Left cardiac atrium (tissue), 4 donors: Measurements from ENCODE around the gene GRIN3B. TPM values are rescaled to one million over a fixed set of nuclear protein-coding genes. Genes with fewer than 3 reads are reported as not detected.

Experiments used
- ATAC-seq, 2 donors: fragments of 200-7000 bp; cut with Tn5 transposase; one replicate each; pipeline ENCODE4 v1.9.1; 2020; ENCODE audit warnings: mild to moderate bottlenecking in 2 of 2, moderate library complexity in 2 of 2
- DNase-seq: peaks from one replicate; pipeline ENCODE4 v3.0.0-alpha.2; 2020
- intact Hi-C, 2 donors: fragments of 100-400 bp; cut with DNase I; formaldehyde crosslinking; loops; one replicate each; pipeline versions ENCODE4 v1.14.1 to v1.15.1; 2022 to 2023
- total RNA-seq, 2 donors: library from RNA; stranded (reverse); fragmentation: NEBNext Ultra II Directional; extraction: Animal tissue kit (Norgen Biotek cat#: 25700); gene quantifications; one replicate each; pipeline ENCODE4 v1.2.1, GENCODE V29; 2021
- donor health status: DM: no; HTN: yes; CAD: no.
- donor health status: DM: no; HTN: yes; CAD: no; lungs with severe emphysema.
- donor health status: DM: yes; HTN: yes; CAD: no.
- donor health status: Dilated cardiomyopathy.

The GRIN3B gene
- total RNA-seq, 2 donors from 2014 or later = 0.06 TPM; not detected in 1

- ATAC-seq (no peak), DNase-seq (no peak)
- intact Hi-C loops = no loop called here
Measured at GRCh38 chr19:962683-963400, 37.4 kb upstream of the GRIN3B start.

- intact Hi-C loops = no loop called here
- ATAC-seq (no peak), DNase-seq (no peak)
Measured at GRCh38 chr19:963486-963951, 36.7 kb upstream of the GRIN3B start.

DNA sequence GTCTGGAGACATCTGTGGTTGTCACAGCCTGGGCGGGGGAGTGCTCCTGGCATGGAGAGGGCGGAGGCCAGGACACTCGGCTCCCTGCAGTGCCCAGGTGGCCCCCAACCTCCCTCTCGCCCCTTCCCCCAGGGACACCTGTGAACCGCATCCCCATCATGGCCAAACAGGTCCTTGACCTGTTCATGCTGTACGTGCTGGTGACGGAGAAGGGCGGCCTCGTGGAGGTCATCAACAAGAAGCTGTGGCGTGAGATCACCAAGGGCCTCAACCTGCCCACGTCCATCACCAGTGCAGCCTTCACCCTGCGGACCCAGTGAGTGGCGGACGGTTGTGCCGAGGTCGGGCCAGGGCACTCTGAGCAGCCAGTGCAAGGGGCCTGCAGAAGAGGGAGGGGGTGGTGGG, 36.1 kb upstream of the GRIN3B start:
- ATAC-seq (no peak), DNase-seq (no peak)
- intact Hi-C loops = no loop called here

GRCh38 chr19:964761-965694, 35.2 kb upstream of the GRIN3B start:
- intact Hi-C loops = no loop called here
- no peak for ATAC-seq
- DNase-seq = no peak

- intact Hi-C loops = no loop called here
- no peak for ATAC-seq
- DNase-seq = no peak
Measured at GRCh38 chr19:966485-967088, 33.6 kb upstream of the GRIN3B start.

- intact Hi-C loops = no loop called here
- no peak for DNase-seq
- no peak for ATAC-seq
Measured at GRCh38 chr19:970695-971094, 29.5 kb upstream of the GRIN3B start.

- intact Hi-C loops = no loop called here
- no peak for DNase-seq
- ATAC-seq = no peak
Measured at GRCh38 chr19:971795-972194, 28.4 kb upstream of the GRIN3B start.

GRCh38 chr19:972281-972680, 27.9 kb upstream of the GRIN3B start:
- no peak for ATAC-seq
- no peak for DNase-seq
- intact Hi-C loops = no loop called here

- intact Hi-C loops = no loop called here
- no peak for ATAC-seq
- no peak for DNase-seq
Measured at GRCh38 chr19:973726-974563, 26.3 kb upstream of the GRIN3B start.

DNA sequence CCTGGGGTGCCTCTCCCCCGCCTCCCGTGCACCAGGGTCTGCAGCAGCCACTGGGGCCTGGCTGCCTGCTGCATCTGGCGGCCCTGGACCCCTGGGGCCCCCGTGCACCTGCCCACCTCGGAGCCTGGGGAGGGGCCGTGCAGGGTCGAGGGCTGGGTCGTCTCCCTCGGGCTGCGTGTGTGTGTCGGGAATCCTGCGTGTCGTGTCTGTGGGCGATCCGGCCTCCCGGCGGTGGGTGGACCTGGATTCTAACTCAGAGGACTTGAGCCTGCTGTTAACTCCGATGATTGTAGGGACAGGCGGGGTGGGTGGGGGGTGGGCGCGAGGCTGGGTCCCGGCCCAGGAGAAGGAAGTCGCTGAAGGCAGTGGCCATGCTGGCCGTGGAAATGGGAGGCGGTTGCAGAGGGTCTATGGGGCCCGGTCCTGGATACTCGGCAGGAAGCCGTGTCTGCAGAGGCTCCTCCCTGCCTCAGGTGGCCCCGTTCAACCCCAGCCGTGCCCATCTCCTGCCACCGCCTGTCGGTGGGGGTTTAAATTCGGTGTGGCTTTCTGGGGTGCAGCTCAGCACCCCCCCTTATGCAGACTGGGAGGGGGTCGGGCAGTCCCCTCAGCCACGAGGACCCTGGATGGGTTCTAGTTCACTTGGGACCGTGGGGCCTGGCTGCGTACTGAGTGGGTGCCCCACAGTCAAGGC, 25.5 kb upstream of the GRIN3B start:
- ATAC-seq (no peak), DNase-seq (no peak)
- intact Hi-C loops = no loop called here

DNA sequence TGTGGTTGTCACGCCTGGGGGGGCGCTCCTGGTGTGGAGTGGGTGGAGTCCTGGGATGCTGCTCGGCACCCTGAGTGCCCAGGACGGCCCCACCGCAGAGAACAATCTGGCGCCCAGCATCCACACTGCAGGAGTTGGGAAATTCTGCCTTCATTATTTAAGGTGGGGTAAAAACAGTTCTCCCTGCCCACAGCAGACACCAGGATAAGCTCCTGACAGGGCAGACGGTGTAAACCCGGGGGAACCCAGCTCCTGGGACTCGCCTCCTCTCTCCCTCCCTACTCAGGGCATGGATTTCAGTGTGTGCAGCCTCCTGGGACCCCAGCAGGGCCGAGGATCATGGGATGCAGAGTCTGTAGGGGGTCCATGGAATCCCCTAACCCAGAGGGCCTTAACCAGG, 23.7 kb upstream of the GRIN3B start:
- DNase-seq = no peak
- peak in 1 of 2 donors; percentile 13 for ATAC-seq
- intact Hi-C loops = no loop called here

DNA sequence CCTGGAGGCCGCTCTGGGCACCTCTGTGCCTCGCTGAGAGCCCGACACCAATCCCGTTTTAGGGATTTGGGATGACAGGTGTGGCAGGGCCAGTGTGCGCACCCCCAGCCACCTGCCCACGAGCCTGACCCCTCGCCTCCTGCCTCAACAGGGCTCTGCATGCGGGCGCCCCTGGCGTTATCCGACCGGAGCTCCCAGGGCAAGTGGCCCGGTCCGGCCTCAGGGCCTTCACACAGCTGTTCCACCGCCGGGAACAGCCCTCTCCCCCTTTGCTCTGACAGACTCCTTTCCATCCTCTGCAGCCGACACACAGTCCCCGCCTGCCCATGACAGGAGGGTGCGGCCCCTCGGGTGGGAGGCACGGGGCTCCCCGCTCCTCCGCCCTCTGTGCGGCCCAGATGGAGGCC, 23.2 kb upstream of the GRIN3B start:
- intact Hi-C loops = no loop called here
- DNase-seq (no peak), ATAC-seq (peak in 1 of 2 donors; percentile 20)

DNA sequence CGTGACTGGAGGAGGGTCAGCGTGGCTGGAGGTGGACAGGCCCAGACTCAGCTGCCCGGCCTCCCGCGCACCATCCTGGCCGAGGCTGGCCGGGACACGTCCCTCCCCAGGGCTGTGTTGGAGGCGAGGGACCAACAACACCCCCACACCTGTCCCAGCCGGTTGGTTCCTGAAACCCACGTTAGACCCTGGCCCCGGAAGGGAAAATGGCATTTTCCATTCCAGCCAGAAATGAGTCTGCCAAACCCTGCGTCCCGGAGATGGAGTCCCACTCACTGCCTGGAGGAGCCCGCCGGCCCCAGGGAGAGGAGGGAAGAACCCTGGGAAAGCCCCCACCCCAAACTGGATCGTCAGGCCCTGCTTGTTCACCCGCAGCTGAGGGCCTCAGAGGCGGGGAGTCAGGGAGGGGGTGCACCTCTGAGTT, 20.9 kb upstream of the GRIN3B start:
- intact Hi-C loops = no loop called here
- ATAC-seq = no peak
- no peak for DNase-seq

- intact Hi-C loops = loop anchor here (5.0 to 10.0 kb wide), 2 partner anchors 126 to 213 kb away; partner anchors contain the start of genes CFD (in 1 of the 2) and ELANE (in 1 of the 2)
Measured at GRCh38 chr19:980133-980998, 19.9 kb upstream of the GRIN3B start.

DNA sequence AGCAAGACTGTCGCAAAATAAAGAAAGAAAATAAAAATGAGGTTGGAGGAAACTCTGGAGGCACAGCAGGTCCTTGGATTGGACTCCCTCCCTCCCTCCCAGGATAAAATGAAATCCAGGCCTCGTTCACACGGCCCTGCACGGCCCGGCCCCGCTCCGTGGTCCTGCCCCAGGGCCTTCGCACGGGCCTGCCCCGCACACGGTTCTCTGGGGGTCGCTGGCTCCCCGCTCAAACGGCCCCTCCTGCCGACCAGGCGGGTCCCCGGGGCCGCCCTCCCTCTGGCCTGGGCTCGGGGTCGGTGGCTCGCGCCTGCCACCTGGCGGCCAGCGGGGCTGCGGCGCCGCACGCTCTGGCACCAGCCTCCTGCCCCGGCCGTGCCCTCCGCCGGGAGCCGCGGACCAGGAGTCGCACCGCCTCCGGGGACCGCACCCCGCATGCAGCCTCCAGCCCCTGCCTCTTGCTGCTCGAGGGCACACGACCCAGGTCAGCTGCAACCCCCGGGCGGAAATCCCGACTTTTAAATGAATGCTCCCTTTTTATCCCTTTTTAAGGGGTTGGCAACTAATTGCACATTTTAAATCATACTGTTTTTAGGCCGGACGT, 17.6 kb upstream of the GRIN3B start:
- intact Hi-C loops = loop anchor here (1.0 to 10.0 kb wide), 4 partner anchors 60 to 215 kb away; partner anchors contain the start of genes CFD (in 1 of the 2) and ELANE (in 1 of the 2)
- peak; percentile 82 to 85 for ATAC-seq

More at GRCh38 chr19:980133-980998, 19.9 kb upstream of the GRIN3B start:
- no peak for ATAC-seq
- no peak for DNase-seq

GRCh38 chr19:984165-984967, 15.9 kb upstream of the GRIN3B start, which contains the start of gene WDR18:
Gene WDR18, plus strand, starts transcription at chr19:984345. Its CDS starts 9 bp downstream, at chr19:984354.
- ATAC-seq = peak; percentile 96 to 97
- intact Hi-C loops = loop anchor here (5.0 to 10.0 kb wide), 2 partner anchors 130 to 217 kb away; partner anchors contain the start of genes CFD (in 1 of the 2) and ELANE (in 1 of the 2)
- peak; percentile 96 for DNase-seq

More for the DNA sequence above, 17.6 kb upstream of the GRIN3B start:
- DNase-seq = peak; percentile 75
